Embryonic facial prominence (tissue), 1 donor: Measurements from ENCODE around the gene CCDC80.

ENCODE experiments used
- DNase-seq: peaks from one replicate; pipeline ENCODE4 v3.0.0-alpha.2; 2016; ENCODE audit errors: extremely low spot score

The CCDC80 gene

GRCh38 chr3:112633757-112634156, 7.2 kb downstream of the CCDC80 start:
- DNase-seq: no peak

GRCh38 chr3:112633191-112633590, 7.8 kb downstream of the CCDC80 start:
- DNase-seq: no peak

GRCh38 chr3:112632596-112632995, 8.3 kb downstream of the CCDC80 start:
- no peak for DNase-seq

GRCh38 chr3:112631257-112631656, 9.7 kb downstream of the CCDC80 start:
- DNase-seq: no peak

GRCh38 chr3:112629425-112629824, 11.5 kb downstream of the CCDC80 start:
- no peak for DNase-seq

- no peak for DNase-seq
Observed at GRCh38 chr3:112627919-112628466, 12.9 kb downstream of the CCDC80 start.

- DNase-seq: no peak
Observed at GRCh38 chr3:112627419-112627818, 13.5 kb downstream of the CCDC80 start.

GRCh38 chr3:112623717-112624116, 17.2 kb downstream of the CCDC80 start:
- no peak for DNase-seq

- DNase-seq: no peak
Observed at GRCh38 chr3:112623213-112623612, 17.7 kb downstream of the CCDC80 start.

- DNase-seq: no peak
Observed at GRCh38 chr3:112619295-112619694, 21.6 kb downstream of the CCDC80 start.

- no peak for DNase-seq
Observed at GRCh38 chr3:112617285-112617684, 23.7 kb downstream of the CCDC80 start.

GRCh38 chr3:112615989-112616731, 24.8 kb downstream of the CCDC80 start:
- no peak for DNase-seq

- DNase-seq: no peak
Observed at GRCh38 chr3:112611752-112612515, 29.0 kb downstream of the CCDC80 start.

- DNase-seq: no peak
Observed at GRCh38 chr3:112610121-112610520, 30.8 kb downstream of the CCDC80 start.

GRCh38 chr3:112607863-112608262, 33.1 kb downstream of the CCDC80 start:
- DNase-seq: no peak

GRCh38 chr3:112606098-112606497, 34.8 kb downstream of the CCDC80 start:
- DNase-seq: no peak

- peak; percentile 25 for DNase-seq
Observed at GRCh38 chr3:112605285-112605684, 35.7 kb downstream of the CCDC80 start.

GRCh38 chr3:112604536-112604935, 36.4 kb downstream of the CCDC80 start:
- DNase-seq: no peak

GRCh38 chr3:112602217-112602838, 38.6 kb downstream of the CCDC80 start:
- DNase-seq: no peak

- DNase-seq: no peak
Observed at GRCh38 chr3:112598731-112599130, 42.2 kb downstream of the CCDC80 start.

GRCh38 chr3:112597945-112598344, 43.0 kb downstream of the CCDC80 start:
- DNase-seq: no peak

- DNase-seq: no peak
Observed at GRCh38 chr3:112594856-112595255, 46.1 kb downstream of the CCDC80 start.
